OCI-LY7 (cell line): ENCODE measurements around the gene SETD1B. TPM values are rescaled to one million over a fixed set of nuclear protein-coding genes. Genes with fewer than 3 reads are reported as not detected.
A peak's percentile ranks its signal among the peaks of the same experiment; 100 is the strongest.

Experiments
- BruUV-seq: library from RNA; stranded (reverse); fragments of 400-500 nt; replicated peaks from 2 replicates; lab custom pipeline; 2021; lab: Mats Ljungman, UMichigan
- CTCF ChIA-PET: fragments of 300-600 bp; sonication (Branson Sonifier 250); formaldehyde crosslinking; loops from one replicate; lab custom pipeline; 2022; ENCODE audit warnings: antibody characterized with exemption; ENCODE audit not compliant: unreplicated experiment; lab: Charles Lee
- POLR2A ChIA-PET: fragments of 300-600 bp; sonication (Branson Sonifier 250); formaldehyde crosslinking; loops from one replicate; lab custom pipeline; 2022; ENCODE audit warnings: antibody characterized with exemption; lab: Charles Lee
- DNase-seq: peaks from one replicate; pipeline ENCODE4 v3.0.0-alpha.2; 2015; ENCODE audit warnings: low spot score
- H2AFZ ChIP-seq: fragments of 200-600 bp; sonication (generic), shearing (Covaris generic); 2 replicates; pipeline ENCODE4 v1.6.1; 2014; ENCODE audit warnings: mild to moderate bottlenecking, antibody characterized with exemption, low read length, moderate library complexity
- H3K27ac ChIP-seq: fragments of 200-600 bp; sonication (generic); 2 replicates; pipeline ENCODE4 v1.5.1; 2014; ENCODE audit warnings: mixed run types, low read depth, mild to moderate bottlenecking, moderate library complexity, low read length, inconsistent platforms; ENCODE audit not compliant: poor library complexity, severe bottlenecking
- H3K36me3 ChIP-seq: fragments of 200-600 bp; sonication (generic); 2 replicates; pipeline ENCODE4 v1.6.1; 2014; ENCODE audit warnings: mild to moderate bottlenecking, antibody characterized with exemption, low read length, moderate library complexity, mixed read lengths; ENCODE audit not compliant: insufficient read depth
- H3K4me1 ChIP-seq: fragments of 200-600 bp; sonication (generic); 2 replicates; pipeline ENCODE4 v1.5.1; 2014; ENCODE audit warnings: mild to moderate bottlenecking, low read length; ENCODE audit not compliant: insufficient read depth, poor library complexity, severe bottlenecking
- H3K4me2 ChIP-seq: fragments of 200-600 bp; sonication (generic); 2 replicates; pipeline ENCODE4 v1.6.1; 2014; ENCODE audit warnings: mild to moderate bottlenecking, low read length
- H3K4me3 ChIP-seq: fragments of 200-600 bp; sonication (generic); 2 replicates; pipeline ENCODE4 v1.5.1; 2014; ENCODE audit warnings: mild to moderate bottlenecking, low read depth, low read length; ENCODE audit not compliant: poor library complexity, severe bottlenecking
- H3K79me2 ChIP-seq: fragments of 200-600 bp; sonication (generic); 2 replicates; pipeline ENCODE4 v1.6.1; 2016; ENCODE audit warnings: low read depth, mild to moderate bottlenecking, low read length, moderate library complexity, mixed read lengths; ENCODE audit not compliant: insufficient read depth
- H3K9me2 ChIP-seq: fragments of 200-600 bp; sonication (generic); 2 replicates; pipeline ENCODE4 v1.6.1; 2016; ENCODE audit warnings: mild to moderate bottlenecking, low read length, mixed read lengths; ENCODE audit not compliant: insufficient read depth
- H3K9me3 ChIP-seq: fragments of 200-600 bp; sonication (generic); 2 replicates; pipeline ENCODE4 v1.6.1; 2014; ENCODE audit warnings: mild to moderate bottlenecking, mixed run types, low read length, mixed read lengths
- H4K20me1 ChIP-seq: fragments of 200-600 bp; sonication (generic); 2 replicates; pipeline ENCODE4 v1.6.1; 2014; ENCODE audit warnings: mild to moderate bottlenecking, antibody characterized with exemption, low read length, moderate library complexity, mixed read lengths; ENCODE audit not compliant: insufficient read depth
- CTCF ChIP-seq: fragments of 200-600 bp; sonication (generic); conservative IDR thresholded peaks from 2 replicates; pipeline ENCODE4 v1.5.1; 2014; ENCODE audit warnings: mild to moderate bottlenecking, antibody characterized with exemption, low read length, moderate library complexity, mixed read lengths
- EZH2phosphoT487 ChIP-seq: fragments of 200-600 bp; sonication (generic); IDR thresholded peaks from 2 replicates; pipeline ENCODE4 v1.6.1; 2018; ENCODE audit warnings: low read depth, borderline replicate concordance, mild to moderate bottlenecking, mixed run types, antibody characterized with exemption, low read length, moderate library complexity, mixed read lengths
- intact Hi-C: fragments of 100-400 bp; cut with micrococcal nuclease; formaldehyde crosslinking; loops from one replicate; pipeline ENCODE4 v1.10.0; 2022; ENCODE audit not compliant: unreplicated experiment
- total RNA-seq, 2 experiments: library from RNA; depleted of rRNA in 1 of 2; stranded (reverse); fragments of >200 nt in 1 of 2; shearing (Covaris generic) in 1 of 2; gene quantifications; 2 replicates each; pipeline ENCODE4 v1.2.3, GENCODE V29; 2014 to 2022

SETD1B gene
- total RNA-seq, 2 experiments from 2014 or later, result 4.7 to 22.5 TPM

DNA sequence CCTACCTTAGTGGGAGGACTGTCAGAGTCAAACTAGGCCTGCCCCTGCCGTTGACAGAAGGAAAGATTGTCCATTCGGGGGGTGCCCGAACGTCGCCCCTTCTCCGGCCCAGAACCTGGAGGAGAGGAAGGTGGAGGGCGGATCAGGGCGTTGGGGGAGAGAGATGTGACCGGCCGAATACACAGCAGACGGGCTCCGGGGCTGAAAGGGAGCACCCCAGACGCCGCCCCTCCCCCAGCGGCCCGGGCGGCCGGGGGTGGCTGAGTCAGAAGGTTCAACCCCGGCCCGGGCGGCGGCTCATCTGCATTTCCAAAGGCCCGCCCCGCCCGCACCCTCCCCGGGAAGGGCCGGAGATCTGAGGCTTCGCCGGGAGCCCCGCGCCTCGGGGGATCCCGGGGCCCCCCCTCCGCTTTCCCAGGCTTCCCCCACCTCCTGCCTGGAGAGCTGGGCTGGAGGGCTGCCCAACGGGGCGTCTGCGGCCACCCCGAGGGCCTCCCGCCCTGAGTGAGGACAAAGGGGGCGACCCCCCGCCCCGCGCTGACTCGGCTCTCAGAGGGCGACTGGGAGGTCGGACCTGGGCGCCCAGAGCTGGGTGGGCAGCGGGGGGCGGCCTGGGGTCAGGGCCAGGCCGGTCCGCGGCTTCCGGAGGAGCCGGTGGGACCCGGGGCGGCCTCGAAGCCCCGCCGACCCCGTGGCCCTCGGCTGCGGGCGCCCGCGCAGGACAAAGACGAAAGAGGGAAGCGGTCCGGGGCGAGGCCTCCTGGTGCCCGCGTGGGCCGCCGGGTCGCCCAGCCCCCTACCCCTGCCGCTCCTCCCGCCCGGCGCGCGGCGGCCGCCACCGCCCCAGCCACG, 3.7 kb upstream of the SETD1B start:
- POLR2A ChIA-PET, result interaction anchor here (3.0 kb wide), 1 partner anchor 92 kb away, joined by 14 read pairs; no protein-coding TSS in a partner anchor
- intact Hi-C loops, result loop anchor here (5.0 kb wide), 2 partner anchors 173 to 207 kb away; partner anchors contain the start of gene ORAI1
- peaks cover 9% of the 10 kb centered on the region; the same call in 1 of the 2 replicates for H3K36me3 ChIP-seq
- no peaks in the 10 kb centered on the region for H4K20me1 ChIP-seq
- no TSS peak for BruUV-seq
- CTCF ChIA-PET, result no interaction called here
- H3K79me2 ChIP-seq, result peaks cover 20% of the 10 kb centered on the region; the same call in 1 of the 2 replicates
- peaks cover 47% of the 10 kb centered on the region for H3K4me1 ChIP-seq
- TF ChIP-seq EZH2phosphoT487, result no peak
- no peak for TF ChIP-seq CTCF
- H3K9me2 ChIP-seq, result no peaks in the 10 kb centered on the region
- H3K27ac ChIP-seq, result peak overlapping the region; percentile 74
- H3K4me2 ChIP-seq, result peak overlapping the region; percentile 99
- DNase-seq, result peak; percentile 65
- peak overlapping the region; percentile 75 for H3K4me3 ChIP-seq
- H3K9me3 ChIP-seq, result no peaks in the 10 kb centered on the region
- H2AFZ ChIP-seq, result no peak overlapping the region

DNA sequence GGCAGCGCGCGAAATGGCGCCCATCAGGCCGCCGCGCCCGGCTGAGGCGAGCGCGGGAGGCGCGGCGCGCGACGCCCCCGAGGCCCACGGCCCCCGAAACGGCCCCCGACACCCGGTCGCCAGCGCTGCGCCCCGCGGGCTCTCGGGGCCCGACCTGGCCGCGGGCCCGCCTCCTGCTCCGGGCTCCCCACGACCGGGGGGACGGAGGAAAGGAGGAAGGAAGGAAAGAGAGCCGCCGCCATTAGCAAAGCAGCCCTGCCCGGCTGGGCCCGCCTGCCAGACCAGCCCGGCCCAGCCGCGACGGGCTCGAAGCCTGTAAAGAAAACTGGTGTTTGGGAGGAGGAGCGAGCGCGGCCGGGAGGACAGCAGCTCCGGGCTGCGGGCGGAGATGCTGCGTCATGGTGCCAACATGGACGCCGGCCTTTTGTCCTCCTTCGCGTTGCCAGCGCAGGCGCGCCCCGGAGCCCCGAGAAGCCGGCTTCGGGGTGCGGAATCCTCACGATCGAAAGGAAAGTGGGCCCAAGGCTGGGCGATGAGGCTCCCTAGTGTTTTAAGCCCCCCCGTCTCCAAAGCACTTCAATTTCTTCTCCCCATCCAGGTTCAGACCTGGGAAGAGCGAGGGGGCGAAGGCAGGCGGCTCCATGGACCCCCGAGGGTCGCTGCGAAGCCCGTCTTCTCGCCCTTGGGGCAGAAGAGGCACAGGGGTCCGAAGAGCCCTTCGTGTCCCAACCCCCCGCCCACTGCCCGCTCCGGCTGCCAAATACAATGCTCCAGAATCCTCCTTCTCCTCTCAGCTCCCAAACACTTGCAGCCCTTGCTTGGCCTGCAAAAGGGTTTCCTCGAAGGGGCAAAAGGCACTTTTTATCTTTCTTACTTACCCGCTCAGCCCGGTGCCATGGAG, 2.9 kb upstream of the SETD1B start:
- ChIA-PET POLR2A (interaction anchor here (0.6 to 3.0 kb wide), 9 partner anchors 10 to 96 kb away, joined by 3 to 19 read pairs (median 5); partner anchors contain the start of gene PSMD9), CTCF (interaction anchor here (0.9 to 2.6 kb wide), 2 partner anchors 8 to 11 kb away, joined by 3 to 13 read pairs; partner anchors contain the start of gene RHOF)
- H4K20me1 ChIP-seq, result no peaks in the 10 kb centered on the region
- H3K27ac ChIP-seq, result peak overlapping the region; percentile 95
- no TSS peak for BruUV-seq
- H3K4me3 ChIP-seq, result peak overlapping the region; percentile 75
- H3K4me2 ChIP-seq, result peak overlapping the region; percentile 99
- no peaks in the 10 kb centered on the region for H3K9me2 ChIP-seq
- H3K9me3 ChIP-seq, result no peaks in the 10 kb centered on the region
- H3K4me1 ChIP-seq, result peaks cover 48% of the 10 kb centered on the region
- H3K79me2 ChIP-seq, result peaks cover 24% of the 10 kb centered on the region; the same call in 1 of the 2 replicates
- TF ChIP-seq EZH2phosphoT487 (no peak), CTCF (no peak)
- peak; percentile 66 for DNase-seq
- peaks cover 9% of the 10 kb centered on the region; the same call in 1 of the 2 replicates for H3K36me3 ChIP-seq
- intact Hi-C loops, result loop anchor here (5.0 kb wide), 2 partner anchors 174 to 206 kb away; partner anchors contain the start of gene ORAI1
- peak overlapping the region; percentile 6; the same call in 1 of the 2 replicates for H2AFZ ChIP-seq
